PC-9 (cell line): ENCODE data around the gene MAGEL2.

Experiments used
- CTCF ChIP-seq: fragments of 200-600 bp; sonication (generic); conservative IDR thresholded peaks from 2 replicates; pipeline ENCODE4 v1.6.1; 2017; ENCODE audit warnings: mixed run types, antibody characterized with exemption, mild to moderate bottlenecking, moderate library complexity
- EZH2 ChIP-seq: fragments of 200-600 bp; sonication (generic); IDR thresholded peaks from 2 replicates; pipeline ENCODE4 v1.8.0; 2017; ENCODE audit warnings: antibody characterized with exemption, low read depth

- TF ChIP-seq CTCF (no peak), EZH2 (no peak)
Observed at GRCh38 chr15:23647421-23648370, at the start of gene MAGEL2.
